Measurements from ENCODE around the gene DAPK1.

DAPK1 gene

GRCh38 chr9:87698069-87698809 lies 200.6 kb downstream of the DAPK1 start:
- Histone ChIP-seq H3K9me3 (ENCODE audit: insufficient read depth, low read depth, low read length) (no peaks in the 10 kb centered on the region), H3K27me3 (ENCODE audit: insufficient read depth, low read length) (no peaks in the 10 kb centered on the region), H3K27ac (ENCODE audit: low read depth, low read length) (no peak overlapping the region), H3K9ac (ENCODE audit: low read depth, low read length) (no peak overlapping the region), H3K4me3 (ENCODE audit: low read length) (no peak overlapping the region), H3K36me3 (ENCODE audit: insufficient read depth, low read length) (peaks cover 68% of the 10 kb centered on the region), H3K4me1 (ENCODE audit: insufficient read depth, low read length) (0 out of 2 replicates have a peak, but pooled peaks cover 6% of the 10 kb centered on the region)
- 95% methylated on average over 14 of the region's 14 CpGs for WGBS

- Histone ChIP-seq H3K9ac (ENCODE audit: low read depth, low read length) (no peak overlapping the region), H3K27ac (ENCODE audit: low read depth, low read length) (no peak overlapping the region), H3K36me3 (ENCODE audit: insufficient read depth, low read length) (peaks cover 78% of the 10 kb centered on the region), H3K9me3 (ENCODE audit: insufficient read depth, low read depth, low read length) (no peaks in the 10 kb centered on the region), H3K4me3 (ENCODE audit: low read length) (no peak overlapping the region), H3K4me1 (ENCODE audit: insufficient read depth, low read length) (0 out of 2 replicates have a peak, but pooled peaks cover 6% of the 10 kb centered on the region), H3K27me3 (ENCODE audit: insufficient read depth, low read length) (no peaks in the 10 kb centered on the region)
- WGBS, result 96% methylated on average over 4 of the region's 4 CpGs
These were observed 202.2 kb downstream of the DAPK1 start for GRCh38 chr9:87699835-87700234.

GRCh38 chr9:87701491-87701890 lies 203.8 kb downstream of the DAPK1 start:
- no peaks in the 10 kb centered on the region for H3K9me3 ChIP-seq (ENCODE audit: insufficient read depth, low read depth, low read length)
- H3K9ac ChIP-seq (ENCODE audit: low read depth, low read length), result no peak overlapping the region
- no peak overlapping the region for H3K27ac ChIP-seq (ENCODE audit: low read depth, low read length)
- H3K27me3 ChIP-seq (ENCODE audit: insufficient read depth, low read length), result no peaks in the 10 kb centered on the region
- 86% methylated on average over 9 of the region's 9 CpGs for WGBS
- peaks cover 84% of the 10 kb centered on the region for H3K36me3 ChIP-seq (ENCODE audit: insufficient read depth, low read length)
- 0 out of 2 replicates have a peak, but pooled peaks cover 6% of the 10 kb centered on the region for H3K4me1 ChIP-seq (ENCODE audit: insufficient read depth, low read length)
- no peak overlapping the region for H3K4me3 ChIP-seq (ENCODE audit: low read length)

GRCh38 chr9:87701931-87702421 lies 204.3 kb downstream of the DAPK1 start:
- 77% methylated on average over 6 of the region's 6 CpGs for WGBS
- no peaks in the 10 kb centered on the region for H3K27me3 ChIP-seq (ENCODE audit: insufficient read depth, low read length)
- H3K27ac ChIP-seq (ENCODE audit: low read depth, low read length), result 0 out of 2 replicates have a peak overlapping the region, but pooled peaks have one; percentile 5
- H3K4me3 ChIP-seq (ENCODE audit: low read length), result no peak overlapping the region
- H3K4me1 ChIP-seq (ENCODE audit: insufficient read depth, low read length), result 0 out of 2 replicates have a peak, but pooled peaks cover 6% of the 10 kb centered on the region
- H3K36me3 ChIP-seq (ENCODE audit: insufficient read depth, low read length), result peaks cover 84% of the 10 kb centered on the region
- H3K9me3 ChIP-seq (ENCODE audit: insufficient read depth, low read depth, low read length), result no peaks in the 10 kb centered on the region
- H3K9ac ChIP-seq (ENCODE audit: low read depth, low read length), result no peak overlapping the region

- 0 out of 2 replicates have a peak, but pooled peaks cover 6% of the 10 kb centered on the region for H3K4me1 ChIP-seq (ENCODE audit: insufficient read depth, low read length)
- no peaks in the 10 kb centered on the region for H3K9me3 ChIP-seq (ENCODE audit: insufficient read depth, low read depth, low read length)
- no peak overlapping the region for H3K4me3 ChIP-seq (ENCODE audit: low read length)
- H3K36me3 ChIP-seq (ENCODE audit: insufficient read depth, low read length), result peaks cover 84% of the 10 kb centered on the region
- H3K9ac ChIP-seq (ENCODE audit: low read depth, low read length), result no peak overlapping the region
- 95% methylated on average over 9 of the region's 9 CpGs for WGBS
- H3K27ac ChIP-seq (ENCODE audit: low read depth, low read length), result no peak overlapping the region
- no peaks in the 10 kb centered on the region for H3K27me3 ChIP-seq (ENCODE audit: insufficient read depth, low read length)
These were observed 205.3 kb downstream of the DAPK1 start for GRCh38 chr9:87702921-87703320.

GRCh38 chr9:87703636-87704276 lies 206.1 kb downstream of the DAPK1 start:
- Histone ChIP-seq H3K9ac (ENCODE audit: low read depth, low read length) (no peak overlapping the region), H3K4me3 (ENCODE audit: low read length) (no peak overlapping the region), H3K27ac (ENCODE audit: low read depth, low read length) (no peak overlapping the region), H3K27me3 (ENCODE audit: insufficient read depth, low read length) (no peaks in the 10 kb centered on the region), H3K36me3 (ENCODE audit: insufficient read depth, low read length) (peaks cover 83% of the 10 kb centered on the region), H3K9me3 (ENCODE audit: insufficient read depth, low read depth, low read length) (no peaks in the 10 kb centered on the region), H3K4me1 (ENCODE audit: insufficient read depth, low read length) (0 out of 2 replicates have a peak, but pooled peaks cover 6% of the 10 kb centered on the region)
- WGBS, result 93% methylated on average over 7 of the region's 7 CpGs

- 95% methylated on average over 6 of the region's 6 CpGs for WGBS
- Histone ChIP-seq H3K36me3 (ENCODE audit: insufficient read depth, low read length) (peaks cover 82% of the 10 kb centered on the region), H3K9ac (ENCODE audit: low read depth, low read length) (no peak overlapping the region), H3K27me3 (ENCODE audit: insufficient read depth, low read length) (no peaks in the 10 kb centered on the region), H3K27ac (ENCODE audit: low read depth, low read length) (no peak overlapping the region), H3K9me3 (ENCODE audit: insufficient read depth, low read depth, low read length) (no peaks in the 10 kb centered on the region), H3K4me3 (ENCODE audit: low read length) (no peak overlapping the region), H3K4me1 (ENCODE audit: insufficient read depth, low read length) (0 out of 2 replicates have a peak, but pooled peaks cover 6% of the 10 kb centered on the region)
These were observed 206.7 kb downstream of the DAPK1 start for GRCh38 chr9:87704342-87704741.

GRCh38 chr9:87706066-87706739 lies 208.5 kb downstream of the DAPK1 start:
- 0 out of 2 replicates have a peak, but pooled peaks cover 6% of the 10 kb centered on the region for H3K4me1 ChIP-seq (ENCODE audit: insufficient read depth, low read length)
- no peak overlapping the region for H3K9ac ChIP-seq (ENCODE audit: low read depth, low read length)
- H3K4me3 ChIP-seq (ENCODE audit: low read length), result no peak overlapping the region
- WGBS, result 96% methylated on average over 39 of the region's 39 CpGs
- H3K27ac ChIP-seq (ENCODE audit: low read depth, low read length), result no peak overlapping the region
- H3K36me3 ChIP-seq (ENCODE audit: insufficient read depth, low read length), result peaks cover 67% of the 10 kb centered on the region
- H3K27me3 ChIP-seq (ENCODE audit: insufficient read depth, low read length), result no peaks in the 10 kb centered on the region
- no peaks in the 10 kb centered on the region for H3K9me3 ChIP-seq (ENCODE audit: insufficient read depth, low read depth, low read length)

GRCh38 chr9:87707805-87708506 lies 210.3 kb downstream of the DAPK1 start:
- Histone ChIP-seq H3K4me3 (ENCODE audit: low read length) (no peak overlapping the region), H3K27ac (ENCODE audit: low read depth, low read length) (no peak overlapping the region), H3K27me3 (ENCODE audit: insufficient read depth, low read length) (no peaks in the 10 kb centered on the region), H3K4me1 (ENCODE audit: insufficient read depth, low read length) (no peaks in the 10 kb centered on the region), H3K36me3 (ENCODE audit: insufficient read depth, low read length) (peaks cover 58% of the 10 kb centered on the region), H3K9me3 (ENCODE audit: insufficient read depth, low read depth, low read length) (no peaks in the 10 kb centered on the region), H3K9ac (ENCODE audit: low read depth, low read length) (no peak overlapping the region)
- 99% methylated on average over 5 of the region's 6 CpGs for WGBS

- Histone ChIP-seq H3K27ac (ENCODE audit: low read depth, low read length) (no peak overlapping the region), H3K4me3 (ENCODE audit: low read length) (no peak overlapping the region), H3K9ac (ENCODE audit: low read depth, low read length) (no peak overlapping the region), H3K27me3 (ENCODE audit: insufficient read depth, low read length) (no peaks in the 10 kb centered on the region), H3K36me3 (ENCODE audit: insufficient read depth, low read length) (peaks cover 52% of the 10 kb centered on the region), H3K4me1 (ENCODE audit: insufficient read depth, low read length) (no peaks in the 10 kb centered on the region), H3K9me3 (ENCODE audit: insufficient read depth, low read depth, low read length) (no peaks in the 10 kb centered on the region)
- 96% methylated on average over 2 of the region's 5 CpGs for WGBS
These were observed 210.9 kb downstream of the DAPK1 start for GRCh38 chr9:87708546-87708945.
